CD14-positive monocyte (primary cell): Measurements from ENCODE around the gene ADAMTSL1. TPM values are rescaled to one million over a fixed set of nuclear protein-coding genes. Genes with fewer than 3 reads are reported as not detected.

Experiments used
- DNase-seq, 3 donors: peaks; one replicate each; pipeline ENCODE4 v3.0.0-alpha.2; 2011 to 2022
- H2AFZ ChIP-seq: 2 replicates; pipeline ENCODE4 v1.6.0; 2012; ENCODE audit warnings: mild to moderate bottlenecking, low read depth, low read length, inconsistent platforms; ENCODE audit not compliant: insufficient read depth, poor library complexity, severe bottlenecking
- H3K27ac ChIP-seq, 2 donors: 1 replicate in 1 of 2; 2 replicates in 1 of 2; pipeline ENCODE4 v1.5.1; 2012 to 2013; ENCODE audit warnings: low read length in 2 of 2, control low read depth in 1 of 2, inconsistent platforms in 1 of 2, low read depth in 1 of 2, mild to moderate bottlenecking in 1 of 2
- H3K27me3 ChIP-seq, 2 donors: one replicate each; pipeline versions ENCODE4 v1.6.0 to v1.6.1; 2011 to 2013; ENCODE audit warnings: low read length in 2 of 2; ENCODE audit not compliant: control insufficient read depth in 2 of 2, insufficient read depth in 2 of 2
- H3K36me3 ChIP-seq, 2 donors: replicated peaks in 1 of 2; 1 replicate in 1 of 2; 2 replicates in 1 of 2; pipeline versions ENCODE4 v1.5.1 to v1.6.1; 2012 to 2013; ENCODE audit warnings: low read length in 2 of 2, control low read depth in 1 of 2, inconsistent platforms in 1 of 2, mild to moderate bottlenecking in 1 of 2; ENCODE audit not compliant: insufficient read depth in 2 of 2, control insufficient read depth in 1 of 2
- H3K4me1 ChIP-seq, 2 donors: 1 replicate in 1 of 2; 2 replicates in 1 of 2; pipeline versions ENCODE4 v1.5.1 to v1.6.1; 2012 to 2013; ENCODE audit warnings: low read length in 2 of 2, control low read depth in 1 of 2, inconsistent platforms in 1 of 2, mild to moderate bottlenecking in 1 of 2, moderate library complexity in 1 of 2; ENCODE audit not compliant: insufficient read depth in 2 of 2, control insufficient read depth in 1 of 2
- H3K4me2 ChIP-seq: replicated peaks from 2 replicates; pipeline ENCODE3; 2012; ENCODE audit warnings: low read length, moderate library complexity, mild to moderate bottlenecking; ENCODE audit not compliant: poor library complexity, severe bottlenecking; ENCODE audit errors: extremely low read depth
- H3K4me3 ChIP-seq, 3 experiments: fragments of 200-600 bp in 1 of 3; sonication (generic) in 1 of 3; replicated peaks in 1 of 3; 1 replicate in 2 of 3; 2 replicates in 1 of 3; pipeline ENCODE4 v1.5.1; 2011 to 2013; ENCODE audit warnings: low read length in 3 of 3, mild to moderate bottlenecking in 3 of 3, control low read depth in 2 of 3, low read depth in 2 of 3, inconsistent platforms in 1 of 3, moderate library complexity in 1 of 3
- H3K79me2 ChIP-seq: 2 replicates; pipeline ENCODE4 v1.6.0; 2012; ENCODE audit warnings: mild to moderate bottlenecking, control low read depth, inconsistent platforms, low read length, moderate library complexity; ENCODE audit not compliant: insufficient read depth
- H3K9ac ChIP-seq: 2 replicates; pipeline ENCODE4 v1.6.0; 2017; ENCODE audit warnings: low read length, mild to moderate bottlenecking; ENCODE audit not compliant: insufficient read depth, poor library complexity, severe bottlenecking
- H3K9me3 ChIP-seq, 2 donors: replicated peaks in 1 of 2; 1 replicate in 1 of 2; 2 replicates in 1 of 2; pipeline versions ENCODE4 v1.5.1 to v1.6.1; 2012 to 2013; ENCODE audit warnings: low read length in 2 of 2, control low read depth in 1 of 2; ENCODE audit not compliant: control insufficient read depth in 1 of 2, insufficient read depth in 1 of 2
- H4K20me1 ChIP-seq: 2 replicates; pipeline ENCODE4 v1.6.0; 2012; ENCODE audit warnings: mild to moderate bottlenecking, low read length, control low read depth, moderate library complexity; ENCODE audit not compliant: insufficient read depth
- H3K27ac Mint-ChIP-seq, 7 donors: one replicate each; pipeline ENCODE4 v1.8.0; 2020; ENCODE audit warnings: mild to moderate bottlenecking in 7 of 7, mixed read lengths in 7 of 7, moderate library complexity in 6 of 7, inconsistent platforms in 2 of 7
- H3K27me3 Mint-ChIP-seq, 3 donors: one replicate each; pipeline ENCODE4 v1.8.0; 2021 to 2022; ENCODE audit warnings: low read depth in 3 of 3, mild to moderate bottlenecking in 3 of 3, mixed read lengths in 3 of 3, moderate library complexity in 3 of 3, inconsistent platforms in 1 of 3
- H3K36me3 Mint-ChIP-seq, 2 donors: one replicate each; pipeline ENCODE4 v1.8.0; 2020; ENCODE audit warnings: mixed read lengths in 2 of 2, inconsistent platforms in 1 of 2, mild to moderate bottlenecking in 1 of 2
- H3K4me1 Mint-ChIP-seq: one replicate; pipeline ENCODE4 v1.8.0; 2020; ENCODE audit warnings: mild to moderate bottlenecking, mixed read lengths
- H3K4me3 Mint-ChIP-seq, 2 donors: one replicate each; pipeline ENCODE4 v1.8.0; 2020; ENCODE audit warnings: mild to moderate bottlenecking in 2 of 2, mixed read lengths in 2 of 2, moderate library complexity in 1 of 2
- H3K9me3 Mint-ChIP-seq, 7 donors: one replicate each; pipeline ENCODE4 v1.8.0; 2020 to 2022; ENCODE audit warnings: mixed read lengths in 7 of 7, mild to moderate bottlenecking in 6 of 7, moderate library complexity in 6 of 7, inconsistent platforms in 2 of 7
- WGBS: methylation state at CpG from one replicate; pipeline ENCODE4 v1.1.5; 2013; ENCODE audit warnings: missing lambda C conversion rate; ENCODE audit not compliant: insufficient coverage; 5-methylcytosine and 5-hydroxymethylcytosine counted together
- intact Hi-C, 2 donors: fragments of 100-400 bp; cut with micrococcal nuclease; formaldehyde crosslinking; loops; one replicate each; pipeline versions ENCODE4 v1.15.0 to v1.15.1; 2023
- polyA plus RNA-seq, 3 donors: library from polyadenylated mRNA; depleted of rRNA in 1 of 3; unstranded in 2 of 3; stranded (reverse) in 1 of 3; fragments of 300-500 nt in 2 of 3; fragments of >200 nt in 1 of 3; fragmentation: Illumina TruSeq in 2 of 3; gene quantifications; 1 replicate in 2 of 3; 2 replicates in 1 of 3; pipeline ENCODE4 v1.2.3, GENCODE V29; 2012 to 2021
- TF ChIP-seq, protein P1 (sequence below): fragments of 200-600 bp; IDR thresholded peaks from one replicate; pipeline ENCODE4 v1.8.0; 2022; ENCODE audit warnings: antibody characterized with exemption, mild to moderate bottlenecking

The ADAMTSL1 gene
- polyA plus RNA-seq, 3 donors = not detected

DNA sequence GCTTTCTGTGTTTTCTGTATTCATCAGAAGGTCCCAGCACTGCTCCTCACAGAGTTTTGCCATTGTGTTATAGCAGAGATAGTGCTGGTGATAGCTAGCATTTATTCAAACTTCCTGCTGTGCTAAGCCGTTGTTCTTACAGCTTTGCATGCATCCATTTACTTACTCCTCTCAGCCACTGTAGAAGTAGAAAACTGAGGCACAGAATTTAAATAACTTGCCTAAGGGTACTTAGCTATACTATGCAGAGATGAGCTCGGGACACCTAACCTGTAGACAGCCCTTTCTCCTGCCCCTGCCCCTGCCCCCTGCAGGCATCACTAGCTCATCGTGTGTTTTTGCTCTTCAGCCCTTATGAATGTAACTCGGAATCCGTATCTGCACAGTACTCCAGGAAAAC, 331.4 kb downstream of the ADAMTSL1 start:
- no peak overlapping the region for H3K27ac Mint-ChIP-seq
- no peaks in the 10 kb centered on the region for H3K27me3 ChIP-seq
- DNase-seq = no peak
- no peak overlapping the region for H3K4me2 ChIP-seq
- 91% methylated on average over 4 of the region's 5 CpGs for WGBS
- intact Hi-C loops = no loop called here
- H3K4me1 ChIP-seq = no peaks in the 10 kb centered on the region
- H3K36me3 Mint-ChIP-seq = no peaks in the 10 kb centered on the region
- no peaks in the 10 kb centered on the region for H3K9me3 ChIP-seq
- H3K79me2 ChIP-seq = no peaks in the 10 kb centered on the region
- H3K27ac ChIP-seq = no peak overlapping the region
- no peak overlapping the region for H3K4me3 Mint-ChIP-seq
- no peak overlapping the region for H2AFZ ChIP-seq
- peaks cover 0 to 6% (median 0%) of the 10 kb centered on the region in 7 donors for H3K9me3 Mint-ChIP-seq
- H3K4me3 ChIP-seq = no peak overlapping the region
- TF ChIP-seq, protein P1, sequence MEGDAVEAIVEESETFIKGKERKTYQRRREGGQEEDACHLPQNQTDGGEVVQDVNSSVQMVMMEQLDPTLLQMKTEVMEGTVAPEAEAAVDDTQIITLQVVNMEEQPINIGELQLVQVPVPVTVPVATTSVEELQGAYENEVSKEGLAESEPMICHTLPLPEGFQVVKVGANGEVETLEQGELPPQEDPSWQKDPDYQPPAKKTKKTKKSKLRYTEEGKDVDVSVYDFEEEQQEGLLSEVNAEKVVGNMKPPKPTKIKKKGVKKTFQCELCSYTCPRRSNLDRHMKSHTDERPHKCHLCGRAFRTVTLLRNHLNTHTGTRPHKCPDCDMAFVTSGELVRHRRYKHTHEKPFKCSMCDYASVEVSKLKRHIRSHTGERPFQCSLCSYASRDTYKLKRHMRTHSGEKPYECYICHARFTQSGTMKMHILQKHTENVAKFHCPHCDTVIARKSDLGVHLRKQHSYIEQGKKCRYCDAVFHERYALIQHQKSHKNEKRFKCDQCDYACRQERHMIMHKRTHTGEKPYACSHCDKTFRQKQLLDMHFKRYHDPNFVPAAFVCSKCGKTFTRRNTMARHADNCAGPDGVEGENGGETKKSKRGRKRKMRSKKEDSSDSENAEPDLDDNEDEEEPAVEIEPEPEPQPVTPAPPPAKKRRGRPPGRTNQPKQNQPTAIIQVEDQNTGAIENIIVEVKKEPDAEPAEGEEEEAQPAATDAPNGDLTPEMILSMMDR = no peak
- no peak overlapping the region for H3K9ac ChIP-seq
- H3K4me1 Mint-ChIP-seq = no peaks in the 10 kb centered on the region
- H4K20me1 ChIP-seq = no peaks in the 10 kb centered on the region
- no peaks in the 10 kb centered on the region for H3K36me3 ChIP-seq
- H3K27me3 Mint-ChIP-seq = peaks cover 0 to 4% (median 4%) of the 10 kb centered on the region in 3 donors

DNA sequence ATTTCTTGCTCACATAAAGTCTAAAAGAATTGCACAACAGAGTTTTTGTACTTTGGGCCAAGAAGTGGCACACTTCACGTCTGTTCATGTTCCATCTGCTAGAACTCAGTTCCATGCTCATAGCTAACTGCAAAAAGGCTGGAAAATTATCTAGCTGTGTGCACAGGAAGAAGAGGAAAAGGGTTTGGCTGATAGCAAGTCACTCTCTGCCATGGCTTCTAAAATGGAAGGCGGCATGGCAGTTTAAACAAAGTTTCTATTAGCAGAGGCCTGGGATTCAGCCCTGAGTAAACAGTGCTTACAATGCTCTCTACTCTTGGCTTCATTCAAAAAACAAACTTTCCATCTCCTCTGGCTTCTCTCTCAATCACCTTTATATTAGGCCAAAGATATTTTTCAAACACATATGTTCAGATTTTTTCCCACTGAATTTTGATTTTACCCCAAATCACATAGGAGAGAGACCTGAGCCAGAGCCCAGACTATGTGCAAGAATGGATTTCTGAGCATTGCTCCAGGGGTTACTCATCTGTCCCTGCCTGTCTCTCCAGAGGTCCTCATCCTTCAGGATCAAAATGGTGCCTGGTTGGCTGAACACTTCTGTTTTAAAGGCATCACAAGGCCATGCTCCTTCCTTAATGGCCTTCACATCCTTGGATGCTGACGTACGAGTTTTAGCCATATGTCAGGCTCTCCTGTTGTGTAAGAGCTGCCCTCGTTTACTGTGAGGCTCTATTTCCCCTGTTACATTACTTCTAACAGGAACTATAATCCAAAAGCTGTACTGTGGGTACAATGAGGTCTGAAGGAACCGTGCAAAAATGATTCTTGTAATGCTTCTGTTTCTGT, 332.5 kb downstream of the ADAMTSL1 start:
- H3K9ac ChIP-seq = no peak overlapping the region
- no peak overlapping the region for H2AFZ ChIP-seq
- WGBS = 42% methylated on average over 2 of the region's 6 CpGs
- H3K4me3 Mint-ChIP-seq = no peak overlapping the region
- H3K4me1 Mint-ChIP-seq = no peaks in the 10 kb centered on the region
- H3K27me3 Mint-ChIP-seq = peaks cover 0 to 4% (median 3%) of the 10 kb centered on the region in 3 donors
- intact Hi-C loops = no loop called here
- no peak overlapping the region for H3K4me3 ChIP-seq
- H3K4me2 ChIP-seq = no peak overlapping the region
- no peaks in the 10 kb centered on the region for H3K36me3 ChIP-seq
- no peak overlapping the region for H3K27ac Mint-ChIP-seq
- no peaks in the 10 kb centered on the region for H3K36me3 Mint-ChIP-seq
- no peaks in the 10 kb centered on the region for H3K27me3 ChIP-seq
- H3K27ac ChIP-seq = no peak overlapping the region
- DNase-seq = no peak
- H3K79me2 ChIP-seq = no peaks in the 10 kb centered on the region
- H3K9me3 ChIP-seq = no peaks in the 10 kb centered on the region
- no peaks in the 10 kb centered on the region for H4K20me1 ChIP-seq
- no peaks in the 10 kb centered on the region for H3K4me1 ChIP-seq
- TF ChIP-seq, protein P1 = no peak
- peaks cover 0 to 6% (median 0%) of the 10 kb centered on the region in 7 donors for H3K9me3 Mint-ChIP-seq
